ENCODE data around the gene ALDOA.
"Not testable (repeated sequence)": the region's sequence is repeated elsewhere in the genome, so short reads cannot be mapped to it uniquely, and the experiment has no call there.

Gene ALDOA

GRCh38 chr16:30065102-30065942, at the start of gene ALDOA:
TSS of gene ALDOA (plus strand) at chr16:30065760. CDS start at chr16:30066898, 1,138 bp downstream.
- peak; percentile 98 to 99 for DNase-seq (ENCODE audit: low read depth in 2 of 2)

GRCh38 chr16:30016555-30017276, 48.8 kb upstream of the ALDOA start:
- DNase-seq (ENCODE audit: low read depth in 2 of 2), result no peak

- DNase-seq (ENCODE audit: low read depth in 2 of 2), result no peak
Measured at GRCh38 chr16:30017277-30017656, 48.3 kb upstream of the ALDOA start.

GRCh38 chr16:30017937-30018336, 47.6 kb upstream of the ALDOA start:
- DNase-seq (ENCODE audit: low read depth in 2 of 2), result not testable (repeated sequence)

GRCh38 chr16:30018731-30019158, 46.8 kb upstream of the ALDOA start:
- DNase-seq (ENCODE audit: low read depth in 2 of 2), result no peak

- no peak for DNase-seq (ENCODE audit: low read depth in 2 of 2)
Measured at GRCh38 chr16:30022887-30023286, 42.7 kb upstream of the ALDOA start, which contains the start of gene C16orf92. TSS of gene C16orf92 (plus strand) at chr16:30023198. CDS start at chr16:30023341, 143 bp downstream.

DNA sequence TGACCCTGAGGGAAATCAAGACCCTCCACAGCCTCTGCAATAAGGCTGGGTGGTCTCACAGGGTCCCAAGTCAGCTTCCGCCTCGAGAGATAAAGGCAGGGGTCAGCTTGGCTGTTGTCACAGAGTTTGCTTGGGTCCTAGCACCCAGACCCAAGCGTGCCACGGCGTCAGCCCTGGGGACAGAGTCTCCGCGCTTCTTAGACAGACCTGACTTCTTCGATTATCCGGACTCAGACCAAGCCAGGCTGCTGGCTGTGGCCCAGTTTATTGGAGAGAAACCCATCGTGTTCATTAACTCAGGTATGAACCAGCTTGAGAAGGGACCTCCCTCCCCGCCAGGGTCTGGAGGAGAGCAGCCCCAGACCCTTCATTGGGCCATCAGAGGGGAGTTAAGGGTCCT, 42.0 kb upstream of the ALDOA start:
- no peak for DNase-seq (ENCODE audit: low read depth in 2 of 2)

DNA sequence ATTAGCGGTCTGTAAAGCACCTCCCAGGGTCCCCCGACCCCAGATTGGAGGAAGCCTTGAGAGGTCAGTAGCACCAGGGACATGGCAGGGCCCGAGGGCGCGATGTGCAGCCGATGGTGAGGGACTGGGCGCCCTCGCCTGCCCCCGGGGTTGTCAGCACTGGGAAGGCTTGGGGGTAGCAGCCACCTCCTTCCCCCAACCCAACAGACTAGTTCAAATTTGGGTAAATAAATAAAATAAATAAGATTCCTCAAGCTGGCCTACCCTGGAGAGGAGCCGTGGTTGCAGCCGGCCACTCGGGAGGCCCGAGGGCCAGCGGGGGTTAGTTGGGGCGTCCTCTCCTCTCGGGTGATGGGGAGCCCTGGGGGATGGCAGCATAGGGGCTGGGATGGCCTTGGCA, 41.1 kb upstream of the ALDOA start:
- DNase-seq (ENCODE audit: low read depth in 2 of 2), result no peak

GRCh38 chr16:30025156-30025555, 40.4 kb upstream of the ALDOA start:
- no peak for DNase-seq (ENCODE audit: low read depth in 2 of 2)

DNA sequence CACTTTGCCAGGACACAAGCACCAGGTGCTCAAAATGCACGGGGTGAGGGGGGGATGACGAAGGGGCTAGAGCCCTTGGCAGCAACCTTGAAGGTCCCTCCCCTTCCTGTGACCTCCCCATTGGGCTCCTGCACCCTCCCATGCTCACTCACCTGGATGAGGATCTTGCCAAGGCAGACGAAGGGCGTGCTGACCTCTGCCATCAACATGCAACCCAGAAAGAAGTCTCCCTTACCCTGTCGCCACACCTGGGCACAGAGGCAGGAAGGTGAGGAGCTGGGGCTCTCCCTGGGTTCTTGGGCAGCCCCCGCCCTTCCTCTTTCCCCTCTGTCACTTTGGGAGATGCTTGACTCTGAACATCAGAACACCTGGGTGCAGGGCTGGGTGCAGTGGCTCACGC, 40.0 kb upstream of the ALDOA start:
- DNase-seq (ENCODE audit: low read depth in 2 of 2), result no peak

GRCh38 chr16:30026449-30026848, 39.1 kb upstream of the ALDOA start:
- DNase-seq (ENCODE audit: low read depth in 2 of 2), result no peak

- DNase-seq (ENCODE audit: low read depth in 2 of 2), result no peak
Measured at GRCh38 chr16:30027588-30028437, 37.7 kb upstream of the ALDOA start.

- no peak for DNase-seq (ENCODE audit: low read depth in 2 of 2)
Measured at GRCh38 chr16:30028438-30029076, 37.0 kb upstream of the ALDOA start.

DNA sequence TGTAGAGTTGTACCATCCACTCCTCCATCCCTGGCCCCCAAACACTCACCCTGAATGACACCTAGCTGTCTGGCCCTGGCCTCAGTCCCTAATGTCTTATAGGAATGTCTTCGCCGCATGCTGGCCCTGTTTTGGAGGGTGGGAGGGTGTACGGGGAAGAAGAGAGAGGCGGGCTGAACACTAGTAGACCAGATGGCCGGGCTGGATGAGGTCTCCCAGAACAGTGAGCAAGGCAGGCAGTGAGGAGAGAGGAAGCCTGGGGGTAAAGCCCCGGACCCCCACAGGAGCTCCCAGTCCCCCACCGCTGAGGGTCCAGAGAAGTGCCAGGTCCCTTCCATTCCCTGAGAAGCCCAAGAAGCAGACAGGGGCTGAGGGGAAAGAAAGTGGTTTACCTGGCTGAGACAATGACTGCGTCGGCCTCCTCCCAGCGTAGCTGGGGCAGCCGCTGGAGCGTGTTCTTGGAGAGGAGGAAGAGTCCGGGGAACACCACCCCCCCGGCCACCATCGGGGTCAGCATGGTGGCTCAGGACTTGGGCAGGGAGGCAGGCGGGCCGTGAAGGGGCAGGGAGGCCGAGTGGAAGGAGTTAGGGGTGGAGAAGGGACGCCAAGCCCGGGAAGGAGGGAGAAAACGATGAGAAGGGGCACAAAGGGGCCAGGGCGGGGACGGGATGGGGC, 35.4 kb upstream of the ALDOA start:
- DNase-seq (ENCODE audit: low read depth in 2 of 2), result no peak

DNA sequence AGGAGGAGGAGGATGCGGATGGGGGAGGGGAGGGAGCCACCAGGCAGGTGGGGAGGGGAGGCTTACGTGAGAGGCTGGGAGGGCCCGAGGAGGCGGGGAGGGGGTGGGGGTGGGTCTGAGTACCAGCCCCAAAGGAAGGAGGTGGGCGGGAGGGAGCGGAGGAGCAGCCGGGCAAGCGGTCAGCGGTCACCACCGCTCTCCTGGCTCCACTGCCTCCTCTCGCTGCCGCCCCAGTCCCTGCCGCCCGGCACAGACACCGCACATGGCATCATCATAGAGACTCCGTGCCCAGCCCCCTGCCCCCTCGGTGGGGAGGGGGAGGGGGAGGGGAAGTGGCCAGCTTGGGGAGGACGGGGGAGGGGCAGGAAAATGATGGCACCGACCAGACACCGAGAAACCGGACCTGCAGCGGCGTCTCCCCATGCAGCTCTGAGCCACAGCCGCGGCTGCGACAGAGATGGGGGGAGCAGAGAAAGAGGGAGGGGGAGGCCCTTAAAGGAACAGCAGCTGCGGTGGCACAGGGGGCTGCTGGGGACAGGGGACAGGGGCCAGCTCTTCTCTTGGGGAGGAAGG, 34.6 kb upstream of the ALDOA start, which contains the start of gene TLCD3B:
Gene TLCD3B, minus strand, starts transcription at position 431 of the 573 bp plus-strand sequence. CDS start 744 bp downstream, outside the sequence.
- DNase-seq (ENCODE audit: low read depth in 2 of 2), result no peak

DNA sequence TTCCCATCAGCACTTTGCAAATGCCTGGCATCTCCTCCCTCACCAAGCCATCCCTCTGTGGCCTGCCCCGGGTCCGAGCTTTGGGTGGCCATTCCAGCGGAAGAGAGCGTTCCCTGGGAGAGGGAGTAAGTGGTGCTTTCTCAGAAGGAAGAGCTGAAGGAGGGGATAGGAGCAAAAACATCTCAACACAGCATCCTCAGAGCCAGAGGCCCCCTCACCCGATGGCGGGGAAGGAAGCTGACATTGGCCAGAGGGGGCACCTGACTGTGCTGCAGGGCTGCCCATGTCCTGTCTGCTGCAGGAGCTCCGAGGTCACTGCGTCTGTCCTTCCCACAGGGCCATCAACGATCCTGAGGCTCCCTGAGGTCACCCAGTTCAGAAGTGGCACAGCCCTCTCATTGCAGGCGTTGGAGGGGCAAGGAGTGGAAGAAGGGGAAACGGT, 34.1 kb upstream of the ALDOA start:
- DNase-seq (ENCODE audit: low read depth in 2 of 2), result no peak

DNA sequence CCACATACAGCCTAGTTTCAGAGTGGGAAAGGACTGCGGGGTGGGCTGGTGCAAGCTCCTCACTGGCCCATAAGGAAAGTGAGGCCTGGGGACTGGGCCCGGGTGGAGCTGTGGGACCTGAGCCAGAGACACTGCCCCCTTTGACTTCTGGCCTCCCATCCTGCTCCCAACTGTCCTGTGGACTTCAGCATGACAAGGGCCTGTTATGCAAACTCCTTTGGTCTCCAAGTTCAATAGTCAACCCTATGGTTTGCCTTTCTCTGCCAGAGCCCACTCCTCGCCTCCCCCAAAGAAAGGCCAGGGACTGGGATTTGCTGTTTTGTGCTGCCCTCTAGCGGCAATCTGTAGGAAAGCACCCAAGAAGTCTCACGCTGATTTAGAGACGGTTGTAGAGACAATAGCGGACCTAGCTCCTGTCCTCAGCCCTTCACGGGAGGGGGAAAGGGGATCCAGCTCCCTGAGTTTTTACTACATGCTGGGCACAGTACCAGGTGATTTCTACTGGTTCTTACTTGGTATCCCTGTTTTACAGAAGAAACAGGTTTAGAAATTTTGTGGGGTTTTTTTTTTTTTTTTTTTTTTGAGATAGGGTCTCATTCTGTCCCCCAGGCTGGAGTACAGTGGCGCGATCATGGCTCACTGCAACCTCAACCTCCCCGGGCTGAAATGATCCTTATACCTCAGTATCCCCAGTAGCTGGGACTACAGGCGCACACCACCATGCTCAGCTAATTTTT, 33.3 kb upstream of the ALDOA start:
- DNase-seq (ENCODE audit: low read depth in 2 of 2), result no peak

DNA sequence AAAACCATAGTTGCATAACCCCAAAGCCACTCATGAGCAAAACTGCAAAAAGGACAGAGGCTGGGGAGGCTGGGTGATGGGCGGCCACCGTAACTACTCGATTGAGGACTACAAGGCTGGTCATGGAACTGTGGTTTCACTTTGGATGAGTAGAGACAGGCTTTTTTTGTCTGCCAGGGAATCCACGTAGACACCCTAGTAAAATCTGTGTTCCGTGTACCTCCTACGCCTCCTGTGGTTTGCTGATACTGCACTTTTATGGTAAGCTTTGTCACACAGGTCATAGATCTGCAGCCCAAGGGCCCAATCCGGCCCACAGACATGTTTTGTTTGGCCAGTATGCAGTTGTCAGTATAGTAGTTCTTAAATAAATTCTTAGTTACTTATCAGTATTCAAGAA, 32.3 kb upstream of the ALDOA start:
- DNase-seq (ENCODE audit: low read depth in 2 of 2), result no peak

GRCh38 chr16:30040221-30040620, 25.3 kb upstream of the ALDOA start:
- DNase-seq (ENCODE audit: low read depth in 2 of 2), result no peak

GRCh38 chr16:30040690-30041089, 24.9 kb upstream of the ALDOA start:
- DNase-seq (ENCODE audit: low read depth in 2 of 2), result not testable (repeated sequence)

Measured in fibroblast of skin of left biceps (primary cell).